Glomerular visceral epithelial cell (primary cell): Measurements from ENCODE around the gene CYP1A2.

ENCODE experiments used
- DNase-seq: peaks from one replicate; pipeline ENCODE4 v3.0.0-alpha.2; 2016; ENCODE audit errors: extremely low spot score

CYP1A2 gene

DNA sequence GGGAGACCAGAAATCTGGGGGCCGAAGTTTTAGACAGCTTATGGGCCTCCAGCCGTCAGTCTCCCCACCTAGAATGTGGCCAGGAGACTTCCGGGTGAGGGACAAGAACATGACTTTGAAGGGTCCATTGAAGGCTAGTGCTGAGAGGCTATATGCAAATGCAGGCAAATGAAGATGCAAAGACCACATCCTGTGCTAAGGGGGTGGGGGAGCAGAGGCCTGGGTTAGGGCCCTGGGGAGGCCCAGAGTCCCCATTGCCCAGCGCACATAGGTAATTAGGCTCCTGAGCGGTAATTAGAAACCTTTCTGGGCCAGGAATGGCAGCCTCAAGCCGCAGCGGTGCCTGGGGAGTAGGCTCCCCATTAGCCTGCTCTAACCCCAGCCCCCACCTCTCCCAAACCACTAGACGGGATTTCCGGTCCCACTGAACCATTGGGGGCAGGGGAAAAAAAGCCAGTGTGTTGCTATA, 40.1 kb downstream of the CYP1A2 start:
- no peak for DNase-seq

GRCh38 chr15:74789171-74789631, 40.6 kb downstream of the CYP1A2 start:
- DNase-seq, result no peak

DNA sequence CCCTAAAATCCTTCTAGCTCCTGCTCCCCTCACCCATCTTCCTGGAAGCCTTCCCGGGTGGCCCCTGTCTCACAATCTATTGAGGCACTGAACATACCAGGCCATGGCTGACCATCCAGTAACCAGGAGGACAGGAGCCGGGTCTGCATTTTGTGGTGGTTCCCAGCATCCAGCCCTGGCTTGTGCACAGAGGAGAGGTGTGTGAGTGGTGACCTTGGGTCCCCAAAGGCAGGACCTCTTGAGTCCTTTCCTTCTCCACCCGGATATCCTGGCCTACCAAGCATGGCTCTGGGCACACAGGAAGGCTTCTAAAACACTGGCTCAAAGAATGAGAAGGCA, 41.1 kb downstream of the CYP1A2 start:
- DNase-seq, result no peak

DNA sequence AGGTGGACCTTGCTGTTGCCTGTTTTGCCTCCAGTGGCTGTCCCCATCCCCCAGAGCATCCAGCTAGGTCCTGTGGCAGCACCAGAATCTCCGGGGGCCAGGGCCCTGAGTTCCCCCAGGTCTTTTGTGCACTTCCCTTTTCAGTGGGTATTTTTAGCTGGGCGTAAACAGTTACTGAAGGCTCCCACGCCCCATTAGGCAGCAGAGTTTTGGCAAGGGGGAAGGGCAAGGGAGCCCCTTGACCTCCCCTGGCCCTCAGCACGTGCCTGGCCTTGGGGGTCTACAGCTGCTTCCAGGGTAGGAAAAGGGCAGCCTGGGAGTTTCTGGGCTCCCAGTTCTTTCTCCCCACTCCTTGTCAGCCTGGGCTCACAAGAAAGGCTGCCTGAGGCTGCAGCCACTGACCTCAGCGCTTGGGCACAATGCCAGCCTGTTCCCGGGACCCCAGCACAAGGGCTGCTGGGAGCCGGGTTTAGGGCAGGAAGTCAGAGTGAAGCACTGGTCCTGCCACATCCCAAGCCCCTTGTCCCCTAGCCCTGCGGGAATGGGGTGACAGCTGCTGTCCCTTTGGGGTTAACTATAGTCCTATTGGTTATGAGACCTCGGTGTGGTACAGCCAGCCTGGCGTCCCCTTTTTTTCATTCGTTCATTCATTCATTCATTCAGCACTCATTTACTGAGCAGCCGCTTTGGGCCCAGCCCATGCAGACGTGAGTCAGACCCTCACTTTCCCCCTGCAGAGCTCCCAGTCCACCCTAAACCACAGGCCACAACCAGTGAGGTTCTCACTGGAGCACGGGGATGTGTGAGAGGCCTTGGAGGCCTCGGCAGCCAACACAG, 41.7 kb downstream of the CYP1A2 start:
- DNase-seq, result peak; percentile 96

DNA sequence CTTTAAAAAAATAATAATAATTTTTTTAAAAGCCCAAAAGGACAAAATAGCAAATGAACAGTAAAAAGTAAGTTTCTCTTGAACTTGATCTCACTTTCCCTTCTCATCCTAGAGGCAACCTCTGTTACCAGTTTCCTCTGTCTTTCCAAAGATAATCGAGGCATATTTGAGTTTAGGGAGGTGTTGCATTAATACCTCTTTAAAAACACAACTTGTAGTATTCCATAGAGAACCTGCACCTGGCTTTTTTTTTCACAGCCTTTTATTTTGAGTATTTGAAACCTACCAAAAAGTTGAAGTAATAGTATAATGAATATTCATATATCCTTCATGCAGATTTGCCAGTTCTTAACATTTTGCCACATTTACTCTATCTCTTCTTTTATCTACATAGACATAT, 42.4 kb downstream of the CYP1A2 start:
- no peak for DNase-seq

GRCh38 chr15:74791667-74792066, 43.0 kb downstream of the CYP1A2 start:
- no peak for DNase-seq

- no peak for DNase-seq
Observed at GRCh38 chr15:74792227-74793016, 43.8 kb downstream of the CYP1A2 start.

DNA sequence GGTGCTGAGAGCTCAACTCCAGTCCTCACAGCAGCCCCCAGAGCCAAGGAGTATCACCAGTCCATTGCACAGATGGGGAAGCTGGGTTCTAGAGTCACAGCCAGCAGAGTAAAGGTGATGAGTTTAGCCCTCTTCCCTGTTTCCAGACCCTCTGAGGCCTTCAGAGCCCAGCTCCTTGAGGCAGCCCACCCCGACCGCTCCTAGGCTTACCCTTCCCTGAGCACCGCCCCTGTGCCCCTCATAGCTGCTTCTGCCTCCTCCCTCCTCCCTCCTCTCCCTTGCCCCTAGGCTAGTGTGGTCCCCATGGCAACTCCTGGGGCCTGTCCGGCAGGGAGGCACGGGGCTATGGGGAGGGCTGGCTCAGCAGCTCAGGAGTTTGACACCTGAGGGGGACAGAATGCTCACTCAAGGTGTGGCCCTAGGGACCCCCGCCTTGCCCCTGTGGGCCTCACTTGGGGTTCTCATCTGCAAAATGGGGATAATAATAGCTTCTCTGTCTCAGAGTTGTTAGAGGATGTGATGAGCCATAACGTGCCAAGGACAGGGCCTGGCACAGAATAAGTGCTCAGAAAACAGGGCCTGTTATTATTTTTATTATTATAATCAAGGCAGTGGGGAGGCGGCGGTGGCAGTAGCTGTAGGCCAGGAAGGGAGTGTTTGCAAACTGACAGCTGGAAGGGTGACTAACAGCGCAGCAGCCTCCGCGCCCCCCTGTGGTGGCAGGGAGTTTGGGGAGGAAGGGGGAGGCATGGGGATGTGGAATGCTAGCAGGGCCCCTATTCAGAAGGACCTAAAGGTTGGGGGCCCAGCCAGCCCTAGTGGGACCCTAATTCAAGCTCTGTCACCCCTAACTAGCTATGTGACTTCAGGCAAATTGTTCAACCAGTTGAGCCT, 44.7 kb downstream of the CYP1A2 start:
- no peak for DNase-seq

DNA sequence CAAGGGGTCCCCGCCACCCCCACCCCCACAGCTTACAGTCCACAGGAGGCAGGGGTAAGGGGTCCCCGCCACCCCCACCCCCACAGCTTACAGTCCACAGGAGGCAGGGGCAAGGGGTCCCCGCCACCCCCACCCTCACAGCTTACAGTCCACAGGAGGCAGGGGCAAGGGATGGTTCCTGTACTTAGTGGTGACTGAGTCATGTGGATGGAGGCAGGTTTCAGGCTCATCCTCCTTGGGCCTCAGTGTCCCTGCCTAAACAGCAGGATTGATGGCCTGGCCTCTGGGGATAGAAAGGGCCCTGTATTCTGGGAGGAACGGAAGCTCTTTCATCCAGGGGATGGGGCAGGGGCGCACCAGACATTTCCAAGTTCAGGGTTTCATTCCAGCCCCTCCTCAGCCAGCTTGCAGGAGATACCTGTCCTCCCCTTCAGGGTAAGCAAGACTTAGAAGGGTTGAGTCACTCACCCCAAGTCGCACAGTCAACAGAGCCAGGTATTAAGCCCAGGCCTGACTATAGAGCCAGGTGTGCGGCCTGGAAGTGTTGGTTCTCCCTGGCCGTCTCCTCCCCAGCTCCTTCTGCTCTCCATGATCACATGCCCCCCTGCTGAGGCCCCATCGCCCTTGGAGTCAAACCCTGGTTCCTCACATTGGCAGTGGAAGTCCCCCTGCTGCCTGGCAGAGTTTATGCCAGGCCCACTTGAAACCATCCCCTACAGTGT, 45.8 kb downstream of the CYP1A2 start:
- DNase-seq, result no peak

GRCh38 chr15:74794970-74795349, 46.3 kb downstream of the CYP1A2 start:
- DNase-seq, result no peak

GRCh38 chr15:74795966-74796625, 47.5 kb downstream of the CYP1A2 start:
- no peak for DNase-seq

- no peak for DNase-seq
Observed at GRCh38 chr15:74798388-74799254, 50.0 kb downstream of the CYP1A2 start.

DNA sequence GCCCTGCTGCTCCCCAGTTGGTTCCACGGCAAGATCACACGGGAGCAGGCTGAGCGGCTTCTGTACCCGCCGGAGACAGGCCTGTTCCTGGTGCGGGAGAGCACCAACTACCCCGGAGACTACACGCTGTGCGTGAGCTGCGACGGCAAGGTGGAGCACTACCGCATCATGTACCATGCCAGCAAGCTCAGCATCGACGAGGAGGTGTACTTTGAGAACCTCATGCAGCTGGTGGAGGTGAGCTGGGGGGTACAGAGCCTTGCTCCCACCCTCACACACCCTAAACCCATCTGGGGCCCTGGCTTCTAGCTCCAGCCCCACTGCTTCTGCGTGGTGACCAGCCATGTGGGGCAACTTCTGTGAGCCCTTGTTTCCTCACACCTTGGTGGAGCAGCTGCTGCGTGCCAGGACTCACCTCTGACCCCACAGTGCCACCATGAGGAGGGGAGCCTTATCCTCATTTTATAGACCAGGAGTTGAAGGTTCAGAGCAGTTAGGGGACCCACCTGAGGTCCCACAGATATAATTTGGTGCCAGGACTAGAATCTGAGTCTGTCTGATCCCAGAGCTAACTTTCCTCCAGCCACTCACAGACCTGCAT, 50.7 kb downstream of the CYP1A2 start:
- no peak for DNase-seq

GRCh38 chr15:74799856-74800558, 51.4 kb downstream of the CYP1A2 start:
- DNase-seq, result peak; percentile 88

DNA sequence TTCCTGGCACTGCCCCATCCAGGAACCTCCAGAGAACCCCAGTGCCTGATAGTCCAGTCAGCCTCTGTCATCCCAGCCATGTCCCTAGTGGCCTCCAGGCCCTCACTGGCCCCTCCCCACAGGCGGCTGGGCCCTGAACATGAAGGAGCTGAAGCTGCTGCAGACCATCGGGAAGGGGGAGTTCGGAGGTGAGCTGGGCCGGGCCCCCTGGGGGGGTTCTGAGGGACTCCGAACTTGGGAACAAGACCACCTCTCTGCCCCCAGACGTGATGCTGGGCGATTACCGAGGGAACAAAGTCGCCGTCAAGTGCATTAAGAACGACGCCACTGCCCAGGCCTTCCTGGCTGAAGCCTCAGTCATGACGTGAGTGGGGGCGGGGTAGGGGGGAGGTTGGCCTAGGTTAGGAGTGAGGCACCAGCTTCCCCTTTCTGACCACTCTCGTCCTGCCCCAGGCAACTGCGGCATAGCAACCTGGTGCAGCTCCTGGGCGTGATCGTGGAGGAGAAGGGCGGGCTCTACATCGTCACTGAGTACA, 52.0 kb downstream of the CYP1A2 start:
- DNase-seq, result no peak

DNA sequence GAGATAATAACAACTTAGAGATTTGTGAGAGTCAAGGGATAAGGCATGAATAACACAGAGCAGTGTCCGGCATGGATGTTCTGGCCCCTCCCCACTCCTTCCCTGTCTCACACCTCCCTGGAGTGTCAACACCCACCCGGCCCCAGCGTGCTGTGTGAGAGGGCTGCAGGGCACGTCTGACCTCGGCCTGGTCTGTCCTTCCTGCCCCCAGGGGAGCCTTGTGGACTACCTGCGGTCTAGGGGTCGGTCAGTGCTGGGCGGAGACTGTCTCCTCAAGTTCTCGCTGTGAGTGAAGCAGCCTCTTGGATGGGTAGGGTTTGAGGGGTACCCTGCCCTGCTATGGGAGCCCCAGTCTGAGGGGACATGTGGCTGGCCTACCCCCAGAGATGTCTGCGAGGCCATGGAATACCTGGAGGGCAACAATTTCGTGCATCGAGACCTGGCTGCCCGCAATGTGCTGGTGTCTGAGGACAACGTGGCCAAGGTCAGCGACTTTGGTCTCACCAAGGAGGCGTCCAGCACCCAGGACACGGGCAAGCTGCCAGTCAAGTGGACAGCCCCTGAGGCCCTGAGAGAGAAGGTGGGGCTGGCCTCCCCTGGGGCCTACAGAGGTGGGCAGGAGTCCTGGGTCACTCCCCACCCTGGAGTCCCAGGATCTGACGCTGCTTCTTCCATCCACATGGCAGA, 52.8 kb downstream of the CYP1A2 start:
- DNase-seq, result no peak

GRCh38 chr15:74802290-74802689, 53.6 kb downstream of the CYP1A2 start:
- no peak for DNase-seq
